Activated CD4-positive, alpha-beta T cell treated with anti-CD3 and anti-CD28 coated beads for 36 hours (primary cell): ENCODE measurements around the gene NOM1. TPM values are rescaled to one million over a fixed set of nuclear protein-coding genes. Genes with fewer than 3 reads are reported as not detected.
A peak's percentile ranks its signal among the peaks of the same experiment; 100 is the strongest.

ENCODE experiments used
- ATAC-seq: fragments of 200-7000 bp; cut with Tn5 transposase; one replicate; pipeline ENCODE4 v1.10.0; 2021; ENCODE audit warnings: mild to moderate bottlenecking, moderate library complexity
- CTCF ChIA-PET: fragments of 350-600 bp; sonication (Branson Sonifier 250); formaldehyde crosslinking; loops from one replicate; lab custom pipeline; 2021; ENCODE audit warnings: antibody characterized with exemption; lab: Charles Lee
- POLR2A ChIA-PET: fragments of 350-600 bp; sonication (Branson Sonifier 250); formaldehyde crosslinking; loops from one replicate; lab custom pipeline; 2021; ENCODE audit warnings: antibody characterized with exemption, inconsistent platforms; lab: Charles Lee
- DNase-seq: peaks from one replicate; pipeline ENCODE4 v3.0.0-alpha.2; 2020
- H3K27ac Mint-ChIP-seq: one replicate; pipeline ENCODE4 v1.8.0; 2021; ENCODE audit warnings: mixed read lengths
- H3K27me3 Mint-ChIP-seq: one replicate; pipeline ENCODE4 v1.8.0; 2021; ENCODE audit warnings: mixed read lengths
- H3K36me3 Mint-ChIP-seq: one replicate; pipeline ENCODE4 v1.8.0; 2021; ENCODE audit warnings: low read depth, mixed read lengths
- H3K4me1 Mint-ChIP-seq: one replicate; pipeline ENCODE4 v1.8.0; 2021; ENCODE audit warnings: mixed read lengths
- H3K4me3 Mint-ChIP-seq: one replicate; pipeline ENCODE4 v1.8.0; 2021; ENCODE audit warnings: mild to moderate bottlenecking, moderate library complexity, mixed read lengths
- H3K9me3 Mint-ChIP-seq: one replicate; pipeline ENCODE4 v1.8.0; 2021; ENCODE audit warnings: low read depth, mixed read lengths
- intact Hi-C, 2 experiments: fragments of 100-400 bp; cut with DNase I in 1 of 2; cut with micrococcal nuclease in 1 of 2; formaldehyde crosslinking; loops; one replicate each; pipeline versions ENCODE4 v1.14.2 to v1.15.1; 2022 to 2024; cut with DNase I, micrococcal nuclease
- total RNA-seq, 2 experiments: library from RNA; stranded (reverse); gene quantifications; one replicate each; pipeline ENCODE4 v1.2.3, GENCODE V29; 2021

The NOM1 gene
- total RNA-seq, 2 experiments from 2014 or later: 27.3 to 32.1 TPM

- ATAC-seq (peak; percentile 55), DNase-seq (no peak)
- POLR2A ChIA-PET: no interaction called here
- CTCF ChIA-PET: interaction anchor here (0.7 to 1.3 kb wide), 2 partner anchors 11 to 61 kb away, joined by 3 to 4 read pairs; no protein-coding TSS in a partner anchor
- Mint-ChIP-seq H3K27me3 (peaks cover 75% of the 10 kb centered on the region), H3K4me3 (no peak overlapping the region), H3K27ac (no peak overlapping the region), H3K4me1 (peaks cover 26% of the 10 kb centered on the region), H3K36me3 (no peaks in the 10 kb centered on the region), H3K9me3 (no peaks in the 10 kb centered on the region)
- intact Hi-C loops: loop anchor here in 1 of 2 experiments (5.0 kb wide), 1 partner anchor 1200 kb away; the partner anchor contains the start of gene SHH
Observed at GRCh38 chr7:157012113-157012547, 62.6 kb downstream of the NOM1 start.

GRCh38 chr7:157013101-157013500, 63.6 kb downstream of the NOM1 start:
- ChIA-PET POLR2A (interaction anchor here (0.6 kb wide), 1 partner anchor 64 kb away, joined by 3 read pairs; no protein-coding TSS in a partner anchor), CTCF (interaction anchor here (1.3 kb wide), 1 partner anchor 62 kb away, joined by 3 read pairs; no protein-coding TSS in a partner anchor)

GRCh38 chr7:157013602-157014549, 64.4 kb downstream of the NOM1 start:
- CTCF ChIA-PET: no interaction called here
- Mint-ChIP-seq H3K4me3 (no peak overlapping the region), H3K36me3 (no peaks in the 10 kb centered on the region), H3K9me3 (no peaks in the 10 kb centered on the region), H3K27ac (no peak overlapping the region), H3K27me3 (peaks cover 70% of the 10 kb centered on the region), H3K4me1 (peaks cover 27% of the 10 kb centered on the region)
- POLR2A ChIA-PET: no interaction called here
- ATAC-seq (no peak), DNase-seq (no peak)
- intact Hi-C loops: loop anchor here in 1 of 2 experiments (5.0 kb wide), 1 partner anchor 1202 kb away; the partner anchor contains the start of gene SHH

More at GRCh38 chr7:157013101-157013500, 63.6 kb downstream of the NOM1 start:
- no peak for DNase-seq
- H3K27me3 Mint-ChIP-seq: peaks cover 70% of the 10 kb centered on the region
- peaks cover 26% of the 10 kb centered on the region for H3K4me1 Mint-ChIP-seq
- no peak overlapping the region for H3K4me3 Mint-ChIP-seq
- ATAC-seq: no peak
- H3K27ac Mint-ChIP-seq: no peak overlapping the region
- no peaks in the 10 kb centered on the region for H3K9me3 Mint-ChIP-seq
- intact Hi-C loops: loop anchor here in 1 of 2 experiments (5.0 kb wide), 1 partner anchor 1201 kb away; the partner anchor contains the start of gene SHH
- H3K36me3 Mint-ChIP-seq: no peaks in the 10 kb centered on the region

- ATAC-seq (no peak), DNase-seq (no peak)
- ChIA-PET CTCF (no interaction called here), POLR2A (no interaction called here)
- no peaks in the 10 kb centered on the region for H3K36me3 Mint-ChIP-seq
- H3K4me3 Mint-ChIP-seq: no peak overlapping the region
- H3K27me3 Mint-ChIP-seq: peaks cover 68% of the 10 kb centered on the region
- no peak overlapping the region for H3K27ac Mint-ChIP-seq
- intact Hi-C loops: loop anchor here (5.0 kb wide), 3 partner anchors 672 to 1643 kb away; partner anchors contain the start of gene SHH (in 1 of the 2)
- H3K4me1 Mint-ChIP-seq: peaks cover 29% of the 10 kb centered on the region
- H3K9me3 Mint-ChIP-seq: no peaks in the 10 kb centered on the region
Observed at GRCh38 chr7:157014635-157015555, 65.4 kb downstream of the NOM1 start.

DNA sequence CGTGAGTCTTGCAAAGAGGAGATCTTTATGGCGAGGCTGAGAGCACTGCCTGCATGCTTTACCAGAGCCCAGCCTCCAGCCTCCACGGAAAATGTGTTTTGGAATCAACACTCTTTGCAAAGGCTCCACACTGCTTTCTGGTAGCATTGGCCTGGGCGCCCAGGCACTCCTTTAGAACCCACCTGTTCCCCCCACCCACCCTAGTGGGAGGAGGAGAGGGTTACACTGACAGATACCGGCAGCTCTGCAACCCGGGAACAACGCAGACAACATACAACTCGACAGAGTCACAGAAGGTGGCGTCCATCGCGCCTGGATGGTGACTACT, 66.5 kb downstream of the NOM1 start:
- DNase-seq: peak; percentile 29
- H3K27ac Mint-ChIP-seq: no peak overlapping the region
- no peak for ATAC-seq
- CTCF ChIA-PET: no interaction called here
- H3K9me3 Mint-ChIP-seq: no peaks in the 10 kb centered on the region
- intact Hi-C loops: loop anchor here (1.0 to 5.0 kb wide), 5 partner anchors 11 to 1644 kb away; partner anchors contain the start of gene UBE3C (in 1 of the 2)
- POLR2A ChIA-PET: no interaction called here
- H3K4me1 Mint-ChIP-seq: peaks cover 29% of the 10 kb centered on the region
- H3K36me3 Mint-ChIP-seq: no peaks in the 10 kb centered on the region
- peaks cover 74% of the 10 kb centered on the region for H3K27me3 Mint-ChIP-seq
- no peak overlapping the region for H3K4me3 Mint-ChIP-seq

DNA sequence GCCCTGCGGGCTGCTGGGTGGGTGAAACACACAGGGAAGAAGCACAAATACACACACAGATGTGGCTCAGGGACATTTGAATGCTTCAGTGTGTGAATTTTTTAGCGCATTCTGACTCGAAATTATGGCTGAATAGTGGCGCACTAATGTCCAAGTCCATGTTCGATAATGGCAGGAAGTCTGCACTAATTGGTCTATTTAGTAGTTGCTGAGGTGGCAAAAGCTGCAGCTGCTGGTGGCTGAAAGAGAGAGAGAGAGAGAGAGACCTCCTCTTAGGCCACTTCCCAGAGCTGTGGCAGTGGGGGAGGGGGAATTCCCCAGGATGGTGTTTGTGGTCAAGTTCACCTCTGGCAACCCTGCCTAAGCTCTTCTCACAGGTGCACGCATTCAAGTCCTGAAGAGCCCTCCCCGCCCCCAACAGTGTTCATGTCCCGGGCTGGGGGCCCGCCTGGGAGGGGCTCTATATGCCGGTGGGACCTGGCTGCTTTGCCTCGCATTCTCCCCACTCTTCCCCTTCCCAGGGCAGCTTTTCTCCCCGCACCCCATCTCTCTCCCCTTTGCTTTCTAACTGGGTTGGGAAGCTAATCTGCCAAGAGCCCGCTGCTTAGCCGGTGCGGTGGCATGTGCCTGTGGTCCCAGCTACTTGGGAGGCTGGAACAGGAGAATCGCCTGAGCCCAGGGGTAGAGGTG, 67.0 kb downstream of the NOM1 start:
- no peak overlapping the region for H3K27ac Mint-ChIP-seq
- POLR2A ChIA-PET: no interaction called here
- peak; percentile 76 for ATAC-seq
- no peaks in the 10 kb centered on the region for H3K9me3 Mint-ChIP-seq
- intact Hi-C loops: loop anchor here (1.0 to 5.0 kb wide), 5 partner anchors 11 to 1644 kb away; partner anchors contain the start of gene UBE3C (in 1 of the 2)
- H3K27me3 Mint-ChIP-seq: peaks cover 71% of the 10 kb centered on the region
- no peak overlapping the region for H3K4me3 Mint-ChIP-seq
- CTCF ChIA-PET: no interaction called here
- no peaks in the 10 kb centered on the region for H3K36me3 Mint-ChIP-seq
- peaks cover 25% of the 10 kb centered on the region for H3K4me1 Mint-ChIP-seq
- peak; percentile 85 for DNase-seq

DNA sequence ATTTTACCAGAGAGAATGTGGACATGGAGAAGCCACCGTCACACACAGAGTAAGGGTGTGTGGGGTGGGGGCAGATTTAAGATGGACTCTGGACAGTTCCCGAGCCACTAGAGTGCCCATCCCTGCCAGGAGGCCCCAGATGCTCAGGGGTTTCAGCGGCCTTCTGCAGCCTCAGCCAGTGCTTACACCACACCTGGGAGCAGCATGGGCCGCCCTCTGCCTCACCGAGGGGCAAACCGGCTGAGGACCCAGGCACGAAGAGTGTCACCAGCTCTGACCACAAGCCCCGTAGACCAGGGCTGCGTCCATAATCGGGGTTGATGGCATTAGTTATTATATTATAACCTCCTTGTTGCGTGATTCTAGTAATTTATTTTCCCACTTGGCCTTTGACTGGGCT, 67.6 kb downstream of the NOM1 start:
- Mint-ChIP-seq H3K4me1 (peaks cover 19% of the 10 kb centered on the region), H3K36me3 (no peaks in the 10 kb centered on the region), H3K9me3 (no peaks in the 10 kb centered on the region), H3K27ac (no peak overlapping the region), H3K27me3 (peaks cover 69% of the 10 kb centered on the region), H3K4me3 (no peak overlapping the region)
- DNase-seq (no peak), ATAC-seq (no peak)
- CTCF ChIA-PET: no interaction called here
- intact Hi-C loops: loop anchor here (2.0 to 5.0 kb wide), 4 partner anchors 14 to 1645 kb away; partner anchors contain the start of gene UBE3C (in 1 of the 2)
- POLR2A ChIA-PET: no interaction called here

DNA sequence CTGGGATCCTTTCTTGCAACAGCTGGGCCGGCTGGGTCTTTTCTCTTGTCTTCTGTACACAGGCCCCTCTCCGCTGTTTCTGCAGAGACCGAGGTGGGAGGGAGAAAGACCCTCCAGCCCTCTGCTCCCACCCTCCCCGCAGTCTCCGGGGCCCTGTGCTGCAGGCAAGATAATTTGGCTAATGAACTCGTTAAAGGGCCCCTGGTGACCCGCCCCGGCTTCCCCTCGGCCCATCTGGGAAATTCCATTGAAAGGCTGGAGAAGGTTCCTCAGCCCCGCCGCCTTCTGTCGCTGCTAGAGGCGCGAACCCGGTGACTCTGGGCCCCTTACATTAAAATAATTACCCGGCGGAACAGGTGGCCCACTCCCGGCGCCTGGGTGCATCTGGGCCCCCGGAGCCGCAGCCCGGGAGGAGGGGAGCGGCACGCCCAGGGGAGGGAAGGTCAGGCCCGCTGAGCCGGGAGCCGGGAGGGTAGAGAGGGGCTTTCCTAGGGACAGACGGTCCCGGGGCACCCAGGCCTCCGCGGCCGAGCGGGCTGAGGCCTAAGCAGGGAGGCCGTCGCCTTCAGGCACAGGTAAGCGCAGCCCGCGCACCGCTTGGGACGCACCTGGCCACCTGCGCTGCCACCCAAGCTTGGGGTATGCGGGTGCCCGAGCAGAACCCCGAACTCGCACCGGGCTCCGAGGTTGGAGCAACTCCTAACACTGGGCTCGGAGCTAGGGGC, 68.3 kb downstream of the NOM1 start:
- Mint-ChIP-seq H3K4me1 (peaks cover 17% of the 10 kb centered on the region), H3K9me3 (no peaks in the 10 kb centered on the region), H3K36me3 (no peaks in the 10 kb centered on the region), H3K4me3 (no peak overlapping the region), H3K27ac (no peak overlapping the region), H3K27me3 (peaks cover 69% of the 10 kb centered on the region)
- intact Hi-C loops: loop anchor here (2.0 to 5.0 kb wide), 4 partner anchors 15 to 1645 kb away; partner anchors contain the start of gene UBE3C (in 1 of the 2)
- POLR2A ChIA-PET: no interaction called here
- DNase-seq: no peak
- ATAC-seq: no peak
- CTCF ChIA-PET: interaction anchor here (0.6 kb wide), 1 partner anchor 126 kb away, joined by 3 read pairs; no protein-coding TSS in a partner anchor

GRCh38 chr7:157018328-157018996, 69.0 kb downstream of the NOM1 start:
- CTCF ChIA-PET: interaction anchor here (0.6 to 1.5 kb wide), 2 partner anchors 11 to 126 kb away, joined by 3 to 5 read pairs; no protein-coding TSS in a partner anchor
- intact Hi-C loops: loop anchor here in 1 of 2 experiments (5.0 kb wide), 2 partner anchors 669 to 1646 kb away; no protein-coding TSS in a partner anchor
- no peak overlapping the region for H3K27ac Mint-ChIP-seq
- H3K27me3 Mint-ChIP-seq: peaks cover 69% of the 10 kb centered on the region
- H3K36me3 Mint-ChIP-seq: no peaks in the 10 kb centered on the region
- peak overlapping the region; percentile 45 for H3K4me3 Mint-ChIP-seq
- peaks cover 17% of the 10 kb centered on the region for H3K4me1 Mint-ChIP-seq
- DNase-seq (peak; percentile 45), ATAC-seq (no peak)
- POLR2A ChIA-PET: no interaction called here
- no peaks in the 10 kb centered on the region for H3K9me3 Mint-ChIP-seq
